ENCODE data around the gene LMTK2. TPM values are rescaled to one million over a fixed set of nuclear protein-coding genes. Genes with fewer than 3 reads are reported as not detected.

The LMTK2 gene
- total RNA-seq, 1 experiment from 2014 or later, result 17.8 TPM

- TF ChIP-seq CEBPB (IDR thresholded peaks at IDR 0.05; ENCODE audit: low read depth) (no peak), POLR2AphosphoS5 (IDR thresholded peaks at IDR 0.05; ENCODE audit: low read depth, low read length) (no peak)
These were observed 40.5 kb upstream of the LMTK2 start (continued) for GRCh38 chr7:98066208-98066607.

- H3K36me3 ChIP-seq (ENCODE audit: control insufficient read depth in 1 of 2, insufficient read depth in 2 of 2, low read length in 2 of 2), result no peaks in the 10 kb centered on the region
- TF ChIP-seq CBX3 (IDR thresholded peaks at IDR 0.05; ENCODE audit: low read depth), result no peak
- TF ChIP-seq POLR2A (IDR thresholded peaks at IDR 0.05; ENCODE audit: borderline replicate concordance, extremely low read depth, insufficient read depth, insufficient read length), result no peak
- TF ChIP-seq ELF1 (IDR thresholded peaks at IDR 0.05; ENCODE audit: borderline replicate concordance, low read depth), result no peak
- no peak for TF ChIP-seq POLR2AphosphoS5 (IDR thresholded peaks at IDR 0.05; ENCODE audit: low read depth, low read length)
- TF ChIP-seq RAD21 (IDR thresholded peaks at IDR 0.05; ENCODE audit: low read depth), result no peak
- TF ChIP-seq ZBTB33 (IDR thresholded peaks at IDR 0.05; ENCODE audit: extremely low read depth, insufficient replicate concordance, low read length), result no peak
- no peak for TF ChIP-seq REST (IDR thresholded peaks at IDR 0.05; ENCODE audit: low read depth)
- TF ChIP-seq EZH2 (IDR thresholded peaks at IDR 0.05), result no peak
- TF ChIP-seq YY1 (IDR thresholded peaks at IDR 0.05; ENCODE audit: extremely low read depth, insufficient replicate concordance, low read depth, low read length), result no peak
- no peak for TF ChIP-seq ATF3 (IDR thresholded peaks at IDR 0.05)
- TF ChIP-seq MAX (IDR thresholded peaks at IDR 0.05), result no peak
- intact Hi-C loops (cut with micrococcal nuclease), result no loop called here
- RAD21 ChIA-PET (ENCODE audit: low non-redundant PET in 1 of 2, low total read pairs in 2 of 2, uncharacterized antibody in 2 of 2, unreplicated experiment in 2 of 2), result no interaction called here
- H3K9ac ChIP-seq (ENCODE audit: low read length), result no peak overlapping the region
- no peaks in the 10 kb centered on the region for H3K9me2 ChIP-seq (ENCODE audit: insufficient read depth)
- POLR2A ChIA-PET, result interaction anchor here (0.7 kb wide), 1 partner anchor 114 kb away, joined by 4 read pairs; no protein-coding TSS in a partner anchor
- no peak for ATAC-seq
- H3K4me1 ChIP-seq (ENCODE audit: control insufficient read depth in 1 of 2, insufficient read depth in 2 of 2, low read length in 2 of 2), result no peaks in the 10 kb centered on the region
- no peaks in the 10 kb centered on the region for H3K79me2 ChIP-seq (ENCODE audit: insufficient read depth, low read length)
- CTCF ChIA-PET, result no interaction called here
- no peak overlapping the region for H3K4me3 ChIP-seq (replicated peaks in 1 of 2; ENCODE audit: low read depth in 1 of 2, low read length in 2 of 2)
- no peaks in the 10 kb centered on the region for H3K9me3 ChIP-seq (ENCODE audit: control insufficient read depth in 1 of 2, insufficient read depth in 1 of 2, low read depth in 1 of 2, low read length in 2 of 2)
- H4K20me1 ChIP-seq (ENCODE audit: insufficient read depth), result no peaks in the 10 kb centered on the region
- no peak for DNase-seq (ENCODE audit: low read depth, low spot score)
- no peak overlapping the region for H2AFZ ChIP-seq (ENCODE audit: low read depth, low read length, poor library complexity, severe bottlenecking)
- H3K4me2 ChIP-seq (ENCODE audit: low read length), result no peak overlapping the region
- H3K27me3 ChIP-seq (ENCODE audit: insufficient read depth, low read length), result no peaks in the 10 kb centered on the region
- no peak overlapping the region for H3K27ac ChIP-seq (ENCODE audit: low read depth, low read length)
- BruUV-seq (replicated peaks), result no TSS peak
These were observed 39.6 kb upstream of the LMTK2 start for GRCh38 chr7:98066934-98067507.

Measured in HCT116 (cell line).